ENCODE data around the gene ZNF394. TPM values are rescaled to one million over a fixed set of nuclear protein-coding genes. Genes with fewer than 3 reads are reported as not detected.

The ZNF394 gene
- total RNA-seq, 1 donor from 2014 or later = 43.2 TPM

DNA sequence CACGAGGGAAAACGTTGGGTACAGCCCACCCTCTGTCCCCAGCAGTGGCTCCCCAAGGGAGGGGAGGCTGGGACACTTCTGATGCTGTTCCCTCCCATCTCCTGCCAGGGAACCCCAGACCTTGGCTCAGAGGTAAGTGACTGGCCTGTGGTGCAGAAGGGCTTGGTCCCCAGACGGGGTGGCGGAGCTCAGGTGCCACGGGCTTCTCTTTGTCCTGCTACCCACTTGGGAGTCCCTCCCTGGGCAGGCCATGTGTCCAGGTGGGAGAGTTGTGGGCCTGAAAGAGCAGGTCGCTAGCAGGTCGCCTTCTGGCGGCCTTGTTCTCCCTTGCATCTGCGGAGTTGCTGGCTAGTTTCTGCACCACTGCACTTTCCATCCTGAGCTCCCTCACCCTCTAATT is 44.2 kb downstream of the ZNF394 start:
- no peak for FAIRE-seq

DNA sequence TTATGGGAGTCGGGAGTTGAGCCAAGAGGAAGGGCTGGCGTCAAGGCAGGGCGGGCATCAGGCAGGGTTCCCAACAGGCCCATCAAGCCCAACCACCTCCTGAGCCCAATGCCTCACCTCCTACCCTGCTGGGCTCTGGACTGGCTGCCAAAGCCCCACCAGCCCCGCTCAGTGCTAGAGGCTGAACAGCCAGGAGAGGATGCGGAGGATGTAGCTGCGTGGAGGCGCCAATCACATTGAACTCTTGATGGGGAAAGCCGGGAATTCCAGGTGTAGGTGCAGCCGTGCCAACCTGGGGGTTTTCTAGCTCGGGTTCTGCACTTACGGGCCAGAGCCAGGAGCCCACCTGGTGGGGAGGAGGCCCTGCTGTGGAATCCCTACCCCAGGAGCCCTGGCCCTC is 47.0 kb downstream of the ZNF394 start:
- FAIRE-seq (no peak), DNase-seq (ENCODE audit: low spot score in 2 of 2) (no peak)

More for the DNA sequence above, 44.2 kb downstream of the ZNF394 start:
- DNase-seq (ENCODE audit: low spot score in 2 of 2) = no peak

DNA sequence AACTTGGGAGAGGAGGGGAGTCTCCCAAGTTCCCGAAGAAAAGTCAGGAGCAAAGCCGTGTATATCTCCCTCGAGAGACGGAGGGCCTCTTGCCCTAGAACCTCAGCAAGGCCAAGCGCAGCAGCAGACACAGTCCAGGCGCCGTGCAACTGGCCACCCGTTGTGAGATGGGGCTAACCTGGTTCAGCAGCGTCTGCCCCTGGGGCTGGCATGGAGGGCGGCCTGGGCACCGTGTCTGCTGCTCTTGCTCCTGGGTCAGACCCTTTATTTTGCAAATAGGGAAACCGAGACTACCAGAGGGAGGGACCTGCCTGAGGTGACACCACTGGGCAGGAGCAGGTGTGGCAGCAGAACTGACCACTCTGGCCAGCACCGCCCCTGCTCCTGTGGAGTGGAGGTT is 47.5 kb downstream of the ZNF394 start:
- DNase-seq (ENCODE audit: low spot score in 2 of 2) (no peak), FAIRE-seq (no peak)

DNA sequence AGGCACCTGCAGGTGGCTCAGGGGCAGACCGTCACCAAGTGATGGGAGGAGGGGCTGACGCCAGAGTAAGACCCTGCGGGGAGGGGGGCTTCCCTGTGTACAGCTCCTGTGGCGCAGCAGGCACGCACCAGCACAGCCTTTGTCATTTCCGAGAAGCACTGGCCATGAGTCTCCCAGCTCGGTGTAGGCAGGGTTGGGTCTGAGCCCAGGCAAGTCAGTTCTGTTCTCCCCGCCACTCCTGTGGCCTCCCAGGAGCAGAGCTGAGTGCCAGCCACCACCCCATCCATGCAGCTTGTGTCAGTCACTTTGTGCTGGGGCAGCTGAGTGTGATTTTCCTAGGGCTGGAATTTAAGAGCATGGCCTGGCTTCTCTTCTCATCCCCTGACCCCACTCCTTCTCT is 48.1 kb downstream of the ZNF394 start:
- DNase-seq (ENCODE audit: low spot score in 2 of 2) (peak in 1 of 2 donors; percentile 51), FAIRE-seq (no peak)

DNA sequence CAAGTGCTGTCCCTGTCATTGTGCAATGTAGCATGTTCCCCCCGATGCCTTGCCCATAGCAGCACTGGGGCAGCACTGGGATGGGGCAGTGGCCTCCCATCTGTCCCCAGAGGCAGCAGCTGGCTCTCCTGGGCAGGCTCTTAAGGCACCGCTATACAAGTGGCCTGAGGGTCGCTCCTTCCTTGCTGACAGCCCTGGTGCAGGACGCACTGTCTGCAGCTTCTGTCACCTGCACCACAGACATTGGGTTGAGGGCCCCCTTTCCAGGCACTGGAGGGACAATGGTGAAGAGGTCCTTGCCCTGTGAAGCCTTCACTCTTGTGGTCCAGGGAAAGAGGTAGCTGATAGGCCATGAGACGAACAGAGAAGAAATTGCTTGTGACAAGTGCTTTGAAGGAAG is 50.8 kb downstream of the ZNF394 start:
- DNase-seq (ENCODE audit: low spot score in 2 of 2) = no peak
- no peak for FAIRE-seq

DNA sequence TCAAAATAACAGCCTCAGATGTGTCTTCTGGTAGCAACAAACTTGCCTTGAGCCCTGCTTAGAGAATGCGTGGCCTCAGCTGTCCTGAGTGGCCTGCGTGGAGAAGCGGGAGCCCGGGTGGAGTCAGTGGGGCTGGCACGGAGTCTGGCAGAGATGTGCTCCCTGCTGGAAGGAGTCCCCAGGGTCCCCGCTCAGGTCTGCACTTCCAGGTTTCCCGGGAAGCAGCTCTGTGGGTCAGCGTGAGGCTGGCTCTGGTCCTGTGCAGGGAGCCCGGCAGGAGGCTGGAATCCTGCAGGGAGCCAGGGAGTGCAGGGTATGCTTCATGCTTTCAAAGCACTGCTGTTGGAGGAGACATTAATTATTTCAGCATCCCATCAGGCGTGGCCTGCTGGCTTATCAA is 51.2 kb downstream of the ZNF394 start:
- FAIRE-seq (no peak), DNase-seq (ENCODE audit: low spot score in 2 of 2) (no peak)

DNA sequence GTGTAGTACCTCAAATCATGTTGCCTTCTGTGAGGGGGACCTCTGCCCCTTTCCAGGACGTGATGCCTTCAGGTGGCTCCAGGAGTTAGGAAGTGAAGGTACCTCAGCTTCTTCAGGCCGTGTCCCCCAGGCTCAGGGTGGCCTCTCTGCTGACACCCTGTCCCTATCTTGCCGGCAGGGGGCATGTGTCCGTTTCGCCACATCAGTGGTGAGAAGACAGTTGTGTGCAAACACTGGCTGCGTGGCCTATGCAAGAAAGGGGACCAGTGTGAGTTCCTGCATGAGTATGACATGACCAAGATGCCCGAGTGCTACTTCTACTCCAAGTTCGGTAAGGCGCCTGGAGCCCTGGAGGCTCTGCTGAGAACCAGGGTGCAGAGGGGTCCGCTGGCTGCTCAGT is 52.1 kb downstream of the ZNF394 start:
- DNase-seq (ENCODE audit: low spot score in 2 of 2) (no peak), FAIRE-seq (no peak)

DNA sequence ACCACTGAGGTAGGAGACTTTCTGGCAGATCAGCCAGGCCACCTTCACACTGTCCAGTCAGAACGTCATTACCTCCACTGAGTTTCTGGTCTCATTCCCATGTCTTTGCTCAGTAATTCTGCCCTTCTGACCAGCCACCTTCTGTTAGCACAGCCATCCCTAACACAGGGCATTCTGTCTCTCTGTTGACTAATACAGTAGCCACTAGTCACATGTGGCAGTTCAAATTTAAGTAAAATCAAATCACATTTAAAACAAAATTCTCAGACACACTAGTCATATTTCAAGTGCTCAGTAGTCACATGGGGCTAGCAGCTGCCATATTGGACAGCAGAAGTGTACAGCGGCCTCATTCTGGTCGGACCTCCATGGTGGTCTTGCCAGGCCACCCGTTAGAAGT is 54.0 kb downstream of the ZNF394 start:
- no peak for DNase-seq (ENCODE audit: low spot score in 2 of 2)
- FAIRE-seq = no peak

Other genes with a start within 250 kb of the ZNF394 start
- not detected for gene MYH16, start 227.4 kb downstream of the ZNF394 start, total RNA-seq
- 101 TPM for gene ARPC1A, start 174.4 kb downstream of the ZNF394 start, total RNA-seq
- 15.1 TPM for gene ARPC1B, start 125.6 kb downstream of the ZNF394 start, total RNA-seq
- 15.1 TPM for gene PDAP1, start 91.7 kb downstream of the ZNF394 start, total RNA-seq
- gene BUD31, start 91.3 kb downstream of the ZNF394 start, total RNA-seq = 68.5 TPM
- 5.7 TPM for gene PTCD1, start 61.5 kb downstream of the ZNF394 start, total RNA-seq
- gene CPSF4, start 61.3 kb downstream of the ZNF394 start, total RNA-seq = 19.6 TPM
- 350 TPM for gene ATP5MF, start 34.1 kb downstream of the ZNF394 start, total RNA-seq
- 20.8 TPM for gene ZNF789, start 27.4 kb downstream of the ZNF394 start, total RNA-seq
- gene ZKSCAN5, start 4.4 kb upstream of the ZNF394 start, total RNA-seq = 20.4 TPM
- gene FAM200A, start 51.8 kb upstream of the ZNF394 start, total RNA-seq = 19.6 TPM
- 59.9 TPM for gene ZNF655, start 58.4 kb upstream of the ZNF394 start, total RNA-seq
- not detected for gene TMEM225B, start 98.0 kb upstream of the ZNF394 start, total RNA-seq
- 12.2 TPM for gene ZSCAN25, start 116.7 kb upstream of the ZNF394 start, total RNA-seq
- 1.6 TPM for gene CYP3A5, start 179.7 kb upstream of the ZNF394 start, total RNA-seq
- not detected for gene CYP3A7, start 234.9 kb upstream of the ZNF394 start, total RNA-seq

Data from frontal cortex (tissue), 4 donors.